Upper lobe of left lung (tissue), 6 donors: ENCODE measurements around the gene PRTFDC1. TPM values are rescaled to one million over a fixed set of nuclear protein-coding genes. Genes with fewer than 3 reads are reported as not detected.
A peak's percentile ranks its signal among the peaks of the same experiment; 100 is the strongest.

Experiments
- ATAC-seq, 2 donors: fragments of 200-7000 bp; cut with Tn5 transposase; one replicate each; pipeline ENCODE4 v1.9.1; 2022; ENCODE audit warnings: mild to moderate bottlenecking in 2 of 2, moderate library complexity in 2 of 2; ENCODE audit not compliant: low FRiP score in 2 of 2
- DNase-seq, 2 donors: peaks; one replicate each; pipeline ENCODE4 v3.0.0-alpha.2; 2019 to 2020
- H3K27ac ChIP-seq, 4 donors: fragments of 200-600 bp; sonication (generic); one replicate each; pipeline ENCODE4 v1.5.1; 2016 to 2019
- H3K27me3 ChIP-seq, 4 donors: fragments of 200-600 bp; sonication (generic); one replicate each; pipeline ENCODE4 v1.5.1; 2017 to 2019
- H3K36me3 ChIP-seq, 4 donors: fragments of 200-600 bp; sonication (generic); one replicate each; pipeline ENCODE4 v1.5.1; 2016 to 2019
- H3K4me1 ChIP-seq, 4 donors: fragments of 200-600 bp; sonication (generic); one replicate each; pipeline ENCODE4 v1.5.1; 2018 to 2019
- H3K4me3 ChIP-seq, 4 donors: fragments of 200-600 bp; sonication (generic); one replicate each; pipeline ENCODE4 v1.5.1; 2017 to 2019; ENCODE audit warnings: mild to moderate bottlenecking in 2 of 4, moderate library complexity in 1 of 4
- H3K9me3 ChIP-seq, 4 donors: fragments of 200-600 bp; sonication (generic); one replicate each; pipeline ENCODE4 v1.5.1; 2018 to 2019
- EP300 ChIP-seq, 4 donors: sonication (generic); formaldehyde crosslinking; IDR thresholded peaks; one replicate each; pipeline ENCODE4 v1.5.1; 2017; ENCODE audit warnings: antibody characterized with exemption in 4 of 4, control low read depth in 2 of 4
- POLR2A ChIP-seq, 4 donors: fragments of 450-650 bp; IDR thresholded peaks; one replicate each; pipeline ENCODE4 v1.5.1; 2016 to 2017; ENCODE audit warnings: antibody characterized with exemption in 4 of 4, mild to moderate bottlenecking in 2 of 4
- POLR2AphosphoS5 ChIP-seq, 2 donors: sonication (generic); formaldehyde crosslinking; IDR thresholded peaks; one replicate each; pipeline ENCODE4 v1.5.1; 2017; ENCODE audit warnings: antibody characterized with exemption in 2 of 2
- WGBS, 2 donors: methylation state at CpG; one replicate each; pipeline ENCODE4 v1.1.5; 2017 to 2018; 5-methylcytosine and 5-hydroxymethylcytosine counted together
- total RNA-seq, 6 donors: library from RNA; depleted of rRNA in 4 of 6; stranded (reverse); fragments of >200 nt in 4 of 6; gene quantifications; one replicate each; pipeline versions ENCODE4 v1.1.0 to v1.2.1, GENCODE V29; 2016 to 2021
- TF ChIP-seq, protein P1 (sequence below), 6 experiments: fragments of 450-650 bp in 4 of 6; fragments of 200-600 bp in 2 of 6; sonication (generic) in 2 of 6; IDR thresholded peaks; one replicate each; pipeline ENCODE4 v1.5.1; 2016 to 2019; ENCODE audit warnings: antibody characterized with exemption in 6 of 6
- donor health status: DM: no; HTN: no; CAD: no; lungs with moderate emphysema.
- donor health status: DM: no; HTN: yes; CAD: no; lungs with severe emphysema.

Gene PRTFDC1
- total RNA-seq, 6 donors from 2014 or later: 0.91 to 3.9 (median 2.3) TPM

GRCh38 chr10:24904824-24905223, 47.6 kb downstream of the PRTFDC1 start:
- DNase-seq (no peak), ATAC-seq (no peak)
- H3K27ac ChIP-seq: no peak overlapping the region
- TF ChIP-seq POLR2A (IDR thresholded peaks at IDR 0.05) (no peak), POLR2AphosphoS5 (IDR thresholded peaks at IDR 0.05) (no peak), EP300 (IDR thresholded peaks at IDR 0.05) (no peak)
- TF ChIP-seq, protein P1, sequence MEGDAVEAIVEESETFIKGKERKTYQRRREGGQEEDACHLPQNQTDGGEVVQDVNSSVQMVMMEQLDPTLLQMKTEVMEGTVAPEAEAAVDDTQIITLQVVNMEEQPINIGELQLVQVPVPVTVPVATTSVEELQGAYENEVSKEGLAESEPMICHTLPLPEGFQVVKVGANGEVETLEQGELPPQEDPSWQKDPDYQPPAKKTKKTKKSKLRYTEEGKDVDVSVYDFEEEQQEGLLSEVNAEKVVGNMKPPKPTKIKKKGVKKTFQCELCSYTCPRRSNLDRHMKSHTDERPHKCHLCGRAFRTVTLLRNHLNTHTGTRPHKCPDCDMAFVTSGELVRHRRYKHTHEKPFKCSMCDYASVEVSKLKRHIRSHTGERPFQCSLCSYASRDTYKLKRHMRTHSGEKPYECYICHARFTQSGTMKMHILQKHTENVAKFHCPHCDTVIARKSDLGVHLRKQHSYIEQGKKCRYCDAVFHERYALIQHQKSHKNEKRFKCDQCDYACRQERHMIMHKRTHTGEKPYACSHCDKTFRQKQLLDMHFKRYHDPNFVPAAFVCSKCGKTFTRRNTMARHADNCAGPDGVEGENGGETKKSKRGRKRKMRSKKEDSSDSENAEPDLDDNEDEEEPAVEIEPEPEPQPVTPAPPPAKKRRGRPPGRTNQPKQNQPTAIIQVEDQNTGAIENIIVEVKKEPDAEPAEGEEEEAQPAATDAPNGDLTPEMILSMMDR (IDR thresholded peaks at IDR 0.05): no peak
- H3K9me3 ChIP-seq: no peaks in the 10 kb centered on the region
- H3K4me3 ChIP-seq: no peak overlapping the region
- peaks cover 10 to 13% (median 12%) of the 10 kb centered on the region in 4 donors for H3K4me1 ChIP-seq
- H3K27me3 ChIP-seq: no peaks in the 10 kb centered on the region
- H3K36me3 ChIP-seq: no peaks in the 10 kb centered on the region
- 92 to 95% methylated on average over 4 of the region's 4 CpGs for WGBS, 2 donors

- DNase-seq (no peak), ATAC-seq (no peak)
- Histone ChIP-seq H3K27ac (no peak overlapping the region), H3K4me3 (no peak overlapping the region), H3K9me3 (no peaks in the 10 kb centered on the region), H3K4me1 (peaks cover 10 to 13% (median 12%) of the 10 kb centered on the region in 4 donors), H3K27me3 (no peaks in the 10 kb centered on the region), H3K36me3 (no peaks in the 10 kb centered on the region)
- no peak for TF ChIP-seq POLR2AphosphoS5 (IDR thresholded peaks at IDR 0.05)
- no peak for TF ChIP-seq EP300 (IDR thresholded peaks at IDR 0.05)
- TF ChIP-seq POLR2A (IDR thresholded peaks at IDR 0.05): no peak
- TF ChIP-seq, protein P1 (IDR thresholded peaks at IDR 0.05): no peak
- WGBS, 2 donors: 61 to 88% methylated on average over 1 of the region's 1 CpG
Observed at GRCh38 chr10:24902400-24902728, 50.0 kb downstream of the PRTFDC1 start.

- no peaks in the 10 kb centered on the region for H3K36me3 ChIP-seq
- 42 to 52% methylated on average over 5 of the region's 5 CpGs for WGBS, 2 donors
- TF ChIP-seq EP300 (IDR thresholded peaks at IDR 0.05): no peak
- peak in 1 of 2 donors; percentile 18 for TF ChIP-seq POLR2AphosphoS5 (IDR thresholded peaks at IDR 0.05)
- peak overlapping the region in 2 of 4 donors; percentile 6 to 19 for H3K27ac ChIP-seq
- DNase-seq (no peak), ATAC-seq (peak in 1 of 2 donors; percentile 95)
- no peaks in the 10 kb centered on the region for H3K27me3 ChIP-seq
- no peaks in the 10 kb centered on the region for H3K9me3 ChIP-seq
- peaks cover 10 to 13% (median 12%) of the 10 kb centered on the region in 4 donors for H3K4me1 ChIP-seq
- H3K4me3 ChIP-seq: no peak overlapping the region
Observed at GRCh38 chr10:24901686-24902399, 50.6 kb downstream of the PRTFDC1 start.

GRCh38 chr10:24900888-24901685, 51.3 kb downstream of the PRTFDC1 start:
- ATAC-seq: peak in 1 of 2 donors; percentile 55
- peaks cover 10 to 13% (median 12%) of the 10 kb centered on the region in 4 donors for H3K4me1 ChIP-seq
- DNase-seq: no peak
- H3K4me3 ChIP-seq: no peak overlapping the region
- no peaks in the 10 kb centered on the region for H3K9me3 ChIP-seq
- H3K36me3 ChIP-seq: no peaks in the 10 kb centered on the region
- WGBS, 2 donors: 82 to 84% methylated on average over 7 of the region's 7 CpGs
- H3K27me3 ChIP-seq: no peaks in the 10 kb centered on the region
- TF ChIP-seq, protein P1 (IDR thresholded peaks at IDR 0.05): no peak
- TF ChIP-seq POLR2A (IDR thresholded peaks at IDR 0.05) (no peak), POLR2AphosphoS5 (IDR thresholded peaks at IDR 0.05) (no peak)
- peak overlapping the region in 2 of 4 donors; percentile 6 to 19 for H3K27ac ChIP-seq

GRCh38 chr10:24899571-24899970, 52.8 kb downstream of the PRTFDC1 start:
- Histone ChIP-seq H3K4me1 (peaks cover 12 to 15% (median 13%) of the 10 kb centered on the region in 4 donors), H3K36me3 (no peaks in the 10 kb centered on the region), H3K4me3 (no peak overlapping the region), H3K9me3 (no peaks in the 10 kb centered on the region), H3K27me3 (no peaks in the 10 kb centered on the region), H3K27ac (no peak overlapping the region)
- no peak for ATAC-seq
- TF ChIP-seq POLR2AphosphoS5 (IDR thresholded peaks at IDR 0.05) (no peak), EP300 (IDR thresholded peaks at IDR 0.05) (no peak), POLR2A (IDR thresholded peaks at IDR 0.05) (no peak)
- TF ChIP-seq, protein P1 (IDR thresholded peaks at IDR 0.05): no peak
- DNase-seq: no peak
- 91 to 97% methylated on average over 2 of the region's 2 CpGs for WGBS, 2 donors
